Measurements from ENCODE around the gene RRP36. TPM values are rescaled to one million over a fixed set of nuclear protein-coding genes. Genes with fewer than 3 reads are reported as not detected.

Gene RRP36
- total RNA-seq, 1 experiment from 2014 or later, result 63.4 TPM

GRCh38 chr6:43005844-43006243 lies 15.6 kb upstream of the RRP36 start:
- POLR2A ChIA-PET, result interaction anchor here (1.2 kb wide), 1 partner anchor 22 kb away, joined by 3 read pairs; the partner anchor contains the start of gene PPP2R5D
- Histone ChIP-seq H3K9ac (ENCODE audit: low read length) (no peak overlapping the region), H3K79me2 (ENCODE audit: insufficient read depth, low read length) (0 out of 2 replicates have a peak, but pooled peaks cover 2% of the 10 kb centered on the region), H3K36me3 (ENCODE audit: control insufficient read depth in 1 of 2, insufficient read depth in 2 of 2, low read length in 2 of 2) (peaks cover 27 to 29% of the 10 kb centered on the region in 2 experiments; a peak in 3 of 4 replicates), H3K4me3 (replicated peaks in 1 of 2; ENCODE audit: low read depth in 1 of 2, low read length in 2 of 2) (no peak overlapping the region), H3K4me2 (ENCODE audit: low read length) (no peak overlapping the region), H4K20me1 (ENCODE audit: insufficient read depth) (no peaks in the 10 kb centered on the region), H3K9me2 (ENCODE audit: insufficient read depth) (no peaks in the 10 kb centered on the region), H3K9me3 (ENCODE audit: control insufficient read depth in 1 of 2, insufficient read depth in 1 of 2, low read depth in 1 of 2, low read length in 2 of 2) (no peaks in the 10 kb centered on the region), H3K27me3 (ENCODE audit: insufficient read depth, low read length) (no peaks in the 10 kb centered on the region), H3K4me1 (ENCODE audit: control insufficient read depth in 1 of 2, insufficient read depth in 2 of 2, low read length in 2 of 2) (no peaks in the 10 kb centered on the region), H2AFZ (ENCODE audit: low read depth, low read length, poor library complexity, severe bottlenecking) (no peak overlapping the region), H3K27ac (ENCODE audit: low read depth, low read length) (no peak overlapping the region)
- RAD21 ChIA-PET (ENCODE audit: low non-redundant PET in 1 of 2, low total read pairs in 2 of 2, uncharacterized antibody in 2 of 2, unreplicated experiment in 2 of 2), result no interaction called here
- DNase-seq (ENCODE audit: low read depth, low spot score) (no peak), ATAC-seq (no peak)
- CTCF ChIA-PET, result interaction anchor here (1.2 kb wide), 2 partner anchors 9 to 138 kb away, joined by 3 to 5 read pairs; no protein-coding TSS in a partner anchor
- intact Hi-C loops (cut with micrococcal nuclease), result no loop called here
- TF ChIP-seq MAX (IDR thresholded peaks at IDR 0.05) (no peak), EGR1 (IDR thresholded peaks at IDR 0.05; ENCODE audit: low read depth) (no peak), ELF1 (IDR thresholded peaks at IDR 0.05; ENCODE audit: borderline replicate concordance, low read depth) (no peak), ZNF274 (IDR thresholded peaks at IDR 0.05; ENCODE audit: low read depth, low read length) (no peak), ATF3 (IDR thresholded peaks at IDR 0.05) (no peak), SRF (IDR thresholded peaks at IDR 0.05; ENCODE audit: low read depth) (no peak), SIN3A (IDR thresholded peaks at IDR 0.05; ENCODE audit: low read depth) (no peak), EZH2phosphoT487 (IDR thresholded peaks at IDR 0.05; ENCODE audit: borderline replicate concordance) (no peak), YY1 (IDR thresholded peaks at IDR 0.05; ENCODE audit: extremely low read depth, insufficient replicate concordance, low read depth, low read length) (no peak), CEBPB (IDR thresholded peaks at IDR 0.05; ENCODE audit: low read depth) (no peak), TCF7L2 (IDR thresholded peaks at IDR 0.05; ENCODE audit: borderline replicate concordance, extremely low read depth, insufficient read depth, insufficient read length) (no peak), RAD21 (IDR thresholded peaks at IDR 0.05; ENCODE audit: low read depth) (no peak), ZFX (IDR thresholded peaks at IDR 0.05) (no peak), CBX3 (IDR thresholded peaks at IDR 0.05; ENCODE audit: low read depth) (no peak), REST (IDR thresholded peaks at IDR 0.05; ENCODE audit: low read depth) (no peak), JUND (IDR thresholded peaks at IDR 0.05) (no peak), ZBTB33 (IDR thresholded peaks at IDR 0.05; ENCODE audit: extremely low read depth, insufficient replicate concordance, low read length) (no peak), SP1 (IDR thresholded peaks at IDR 0.05; ENCODE audit: low read depth) (no peak), POLR2A (IDR thresholded peaks at IDR 0.05; ENCODE audit: borderline replicate concordance, extremely low read depth, insufficient read depth, insufficient read length) (no peak), POLR2AphosphoS5 (IDR thresholded peaks at IDR 0.05; ENCODE audit: low read depth, low read length) (no peak)
- BruUV-seq (replicated peaks), result no TSS peak
